A673 (cell line): ENCODE results near the gene FAM168B.

Source experiments
- CTCF ChIP-seq: fragments of 300-800, 200-600 bp; sonication (generic); conservative IDR thresholded peaks from 2 replicates; pipeline ENCODE4 v1.5.1; 2017; ENCODE audit warnings: low read depth, mild to moderate bottlenecking, antibody characterized with exemption, low read length, moderate library complexity, mixed read lengths
- EZH2 ChIP-seq: fragments of 200-600 bp; sonication (generic); IDR thresholded peaks from 2 replicates; pipeline ENCODE4 v1.6.1; 2017; ENCODE audit warnings: borderline replicate concordance, low read depth, mild to moderate bottlenecking, mixed read lengths, antibody characterized with exemption, low read length; ENCODE audit not compliant: poor library complexity, severe bottlenecking

DNA sequence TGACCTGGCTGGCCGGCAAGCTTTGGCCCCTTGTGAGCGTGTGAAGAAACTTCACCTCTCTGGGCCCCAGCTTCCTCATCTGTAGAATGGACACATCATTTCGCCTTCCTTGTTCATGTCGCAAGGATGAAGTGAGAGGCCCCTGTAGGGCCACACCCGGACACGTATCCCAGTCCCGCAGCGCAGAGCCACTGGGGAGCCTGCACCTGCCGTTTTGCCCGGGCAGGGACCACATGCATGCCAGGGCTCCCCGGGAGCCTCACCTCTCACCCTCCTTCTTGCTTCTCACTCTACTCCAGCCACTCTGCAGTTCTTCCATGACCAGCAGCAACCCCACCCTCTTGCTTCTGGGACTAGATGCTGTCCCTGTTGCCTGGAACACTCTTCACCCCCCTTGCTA is 77.5 kb downstream of the FAM168B start:
- TF ChIP-seq EZH2 = no peak
- no peak for TF ChIP-seq CTCF
